ENCODE measurements around the gene STK17A.

DNA sequence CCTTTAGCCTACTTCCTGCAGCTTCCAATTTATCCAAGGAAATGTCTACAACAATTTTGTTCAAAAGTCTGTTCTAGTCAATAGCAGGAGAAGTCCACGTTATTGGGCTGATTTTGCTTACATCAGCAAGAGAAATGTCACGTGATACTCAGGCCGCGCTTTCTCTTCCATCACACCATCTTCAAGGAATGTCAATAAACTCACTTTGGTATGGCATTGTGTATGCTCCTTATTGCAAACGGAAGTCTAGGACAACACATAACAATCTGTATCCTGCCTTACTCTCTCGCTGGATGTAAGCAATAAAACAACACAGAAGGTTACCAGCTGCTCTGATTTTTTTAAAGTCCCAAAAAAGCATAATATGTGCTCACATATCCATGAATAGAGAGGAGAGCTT, 17.1 kb upstream of the STK17A start:
- TF ChIP-seq, protein P1, sequence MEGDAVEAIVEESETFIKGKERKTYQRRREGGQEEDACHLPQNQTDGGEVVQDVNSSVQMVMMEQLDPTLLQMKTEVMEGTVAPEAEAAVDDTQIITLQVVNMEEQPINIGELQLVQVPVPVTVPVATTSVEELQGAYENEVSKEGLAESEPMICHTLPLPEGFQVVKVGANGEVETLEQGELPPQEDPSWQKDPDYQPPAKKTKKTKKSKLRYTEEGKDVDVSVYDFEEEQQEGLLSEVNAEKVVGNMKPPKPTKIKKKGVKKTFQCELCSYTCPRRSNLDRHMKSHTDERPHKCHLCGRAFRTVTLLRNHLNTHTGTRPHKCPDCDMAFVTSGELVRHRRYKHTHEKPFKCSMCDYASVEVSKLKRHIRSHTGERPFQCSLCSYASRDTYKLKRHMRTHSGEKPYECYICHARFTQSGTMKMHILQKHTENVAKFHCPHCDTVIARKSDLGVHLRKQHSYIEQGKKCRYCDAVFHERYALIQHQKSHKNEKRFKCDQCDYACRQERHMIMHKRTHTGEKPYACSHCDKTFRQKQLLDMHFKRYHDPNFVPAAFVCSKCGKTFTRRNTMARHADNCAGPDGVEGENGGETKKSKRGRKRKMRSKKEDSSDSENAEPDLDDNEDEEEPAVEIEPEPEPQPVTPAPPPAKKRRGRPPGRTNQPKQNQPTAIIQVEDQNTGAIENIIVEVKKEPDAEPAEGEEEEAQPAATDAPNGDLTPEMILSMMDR (IDR thresholded peaks at IDR 0.05; ENCODE audit: poor library complexity, severe bottlenecking): no peak
- TF ChIP-seq MXI1 (conservative IDR thresholded peaks at IDR 0.05; ENCODE audit: poor library complexity, severe bottlenecking): no peak
- TF ChIP-seq EP300 (conservative IDR thresholded peaks at IDR 0.05; ENCODE audit: poor library complexity, severe bottlenecking): no peak
- no peak for TF ChIP-seq POLR2AphosphoS5 (IDR thresholded peaks at IDR 0.05)
- no peak for TF ChIP-seq EZH2 (IDR thresholded peaks at IDR 0.05; ENCODE audit: borderline replicate concordance, insufficient read depth, low read length, poor library complexity, severe bottlenecking)
